SK-N-SH treated with all-trans-retinoic acid at 6 μM for 48 hours (cell line): ENCODE measurements around the gene OR4D10.

Experiments
- ATAC-seq: fragments of 200-7000 bp; cut with Tn5 transposase; 3 replicates; pipeline ENCODE4 v1.9.1; 2020; ENCODE audit warnings: mild to moderate bottlenecking, moderate library complexity
- CREB5 ChIP-seq: fragments of 250-450 bp; sonication (Bioruptor Pico); IDR thresholded peaks from 2 replicates; pipeline ENCODE4 v1.5.1; 2020; ENCODE audit warnings: low read depth, mild to moderate bottlenecking, moderate library complexity
- CSDC2 ChIP-seq: fragments of 250-450 bp; sonication (Bioruptor Pico); IDR thresholded peaks from 2 replicates; pipeline ENCODE4 v1.5.0; 2020; ENCODE audit warnings: mild to moderate bottlenecking, moderate library complexity
- GLIS3 ChIP-seq: fragments of 250-450 bp; sonication (Bioruptor Pico); IDR thresholded peaks from 2 replicates; pipeline ENCODE4 v1.5.0; 2020; ENCODE audit warnings: mild to moderate bottlenecking, moderate library complexity
- ISL1 ChIP-seq: fragments of 250-450 bp; sonication (Bioruptor Pico); IDR thresholded peaks from 2 replicates; pipeline ENCODE4 v2.1.2; 2022; ENCODE audit warnings: mild to moderate bottlenecking, moderate library complexity
- OSR1 ChIP-seq: fragments of 250-450 bp; sonication (Bioruptor Pico); IDR thresholded peaks from 2 replicates; pipeline ENCODE4 v1.8.0; 2022; ENCODE audit warnings: moderate library complexity, mild to moderate bottlenecking, inconsistent platforms
- PPARA ChIP-seq: fragments of 250-450 bp; sonication (Bioruptor Pico); IDR thresholded peaks from 2 replicates; pipeline ENCODE4 v1.5.0; 2020; ENCODE audit warnings: mild to moderate bottlenecking, borderline replicate concordance
- RARB ChIP-seq: fragments of 250-450 bp; sonication (Bioruptor Pico); IDR thresholded peaks from 2 replicates; pipeline ENCODE4 v1.8.0; 2021; ENCODE audit warnings: mild to moderate bottlenecking, moderate library complexity
- TCF4 ChIP-seq: fragments of 250-450 bp; sonication (Bioruptor Pico); IDR thresholded peaks from 2 replicates; pipeline ENCODE4 v1.8.0; 2021; ENCODE audit warnings: mild to moderate bottlenecking, moderate library complexity, borderline replicate concordance
- TOX ChIP-seq: fragments of 250-450 bp; sonication (Bioruptor Pico); IDR thresholded peaks from 2 replicates; pipeline ENCODE4 v1.8.0; 2021; ENCODE audit warnings: mild to moderate bottlenecking, moderate library complexity, borderline replicate concordance
- TSHZ2 ChIP-seq: fragments of 250-450 bp; sonication (Bioruptor Pico); IDR thresholded peaks from 2 replicates; pipeline ENCODE4 v1.5.0; 2020; ENCODE audit warnings: mild to moderate bottlenecking, moderate library complexity
- ZC3H10 ChIP-seq: fragments of 250-450 bp; sonication (Bioruptor Pico); IDR thresholded peaks from 2 replicates; pipeline ENCODE4 v1.5.1; 2021; ENCODE audit warnings: mild to moderate bottlenecking, moderate library complexity
- ZFP3 ChIP-seq: fragments of 250-450 bp; sonication (Bioruptor Pico); IDR thresholded peaks from 2 replicates; pipeline ENCODE4 v1.5.0; 2020; ENCODE audit warnings: mild to moderate bottlenecking, moderate library complexity
- ZNF565 ChIP-seq: fragments of 450-650 bp; formaldehyde crosslinking; conservative IDR thresholded peaks from 2 replicates; pipeline ENCODE4 v1.5.0; 2020; ENCODE audit warnings: low read depth, mild to moderate bottlenecking, moderate library complexity
- ZNF70 ChIP-seq: fragments of 450-650 bp; formaldehyde crosslinking; IDR thresholded peaks from 2 replicates; pipeline ENCODE4 v1.5.0; 2020; ENCODE audit warnings: mild to moderate bottlenecking, moderate library complexity
- ZNF8 ChIP-seq: fragments of 450-650 bp; formaldehyde crosslinking; IDR thresholded peaks from 2 replicates; pipeline ENCODE4 v1.5.0; 2020; ENCODE audit warnings: mild to moderate bottlenecking, moderate library complexity
- TF ChIP-seq, protein P1 (sequence below): fragments of 250-450 bp; sonication (Bioruptor Pico); IDR thresholded peaks from 2 replicates; pipeline ENCODE4 v1.8.0; 2020; ENCODE audit warnings: mild to moderate bottlenecking, moderate library complexity, borderline replicate concordance
- TF ChIP-seq, protein P2 (sequence below): fragments of 250-450 bp; sonication (Bioruptor Pico); IDR thresholded peaks from 2 replicates; pipeline ENCODE4 v1.8.0; 2021; ENCODE audit warnings: low read depth, mild to moderate bottlenecking, moderate library complexity, borderline replicate concordance

OR4D10 gene

DNA sequence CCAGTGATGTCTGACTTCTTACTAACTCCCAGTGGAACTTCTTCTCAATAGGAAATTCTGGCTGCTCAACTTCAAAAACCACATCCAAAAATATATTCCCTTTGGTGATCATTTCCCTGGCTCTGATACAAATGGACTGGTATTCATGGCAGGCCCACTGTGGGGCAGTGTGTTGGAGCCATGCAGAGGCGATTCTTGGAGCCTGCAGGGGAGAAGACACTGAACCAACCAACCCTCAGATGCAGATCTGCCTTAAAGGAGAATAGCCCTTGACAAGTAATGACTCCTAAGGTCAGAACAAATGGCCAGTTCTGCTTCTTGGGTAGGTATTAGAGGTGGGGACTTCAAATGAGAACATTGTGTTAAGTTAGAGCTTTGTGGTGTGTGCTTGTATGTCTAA lies 50.4 kb downstream of the OR4D10 start:
- ATAC-seq = no peak
- no peak for TF ChIP-seq TCF4
- TF ChIP-seq ZC3H10 (CRISPR knock-in tag) = no peak
- TF ChIP-seq CREB5 (CRISPR knock-in tag) = no peak
- no peak for TF ChIP-seq CSDC2 (CRISPR knock-in tag)
- TF ChIP-seq ISL1 (CRISPR knock-in tag) = no peak
- no peak for TF ChIP-seq ZNF8
- no peak for TF ChIP-seq RARB
- no peak for TF ChIP-seq ZNF565 (CRISPR knock-in tag)
- no peak for TF ChIP-seq TSHZ2 (CRISPR knock-in tag)
- TF ChIP-seq, protein P1, sequence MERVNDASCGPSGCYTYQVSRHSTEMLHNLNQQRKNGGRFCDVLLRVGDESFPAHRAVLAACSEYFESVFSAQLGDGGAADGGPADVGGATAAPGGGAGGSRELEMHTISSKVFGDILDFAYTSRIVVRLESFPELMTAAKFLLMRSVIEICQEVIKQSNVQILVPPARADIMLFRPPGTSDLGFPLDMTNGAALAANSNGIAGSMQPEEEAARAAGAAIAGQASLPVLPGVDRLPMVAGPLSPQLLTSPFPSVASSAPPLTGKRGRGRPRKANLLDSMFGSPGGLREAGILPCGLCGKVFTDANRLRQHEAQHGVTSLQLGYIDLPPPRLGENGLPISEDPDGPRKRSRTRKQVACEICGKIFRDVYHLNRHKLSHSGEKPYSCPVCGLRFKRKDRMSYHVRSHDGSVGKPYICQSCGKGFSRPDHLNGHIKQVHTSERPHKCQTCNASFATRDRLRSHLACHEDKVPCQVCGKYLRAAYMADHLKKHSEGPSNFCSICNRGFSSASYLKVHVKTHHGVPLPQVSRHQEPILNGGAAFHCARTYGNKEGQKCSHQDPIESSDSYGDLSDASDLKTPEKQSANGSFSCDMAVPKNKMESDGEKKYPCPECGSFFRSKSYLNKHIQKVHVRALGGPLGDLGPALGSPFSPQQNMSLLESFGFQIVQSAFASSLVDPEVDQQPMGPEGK (CRISPR knock-in tag) = no peak
- no peak for TF ChIP-seq GLIS3
- TF ChIP-seq, protein P2, sequence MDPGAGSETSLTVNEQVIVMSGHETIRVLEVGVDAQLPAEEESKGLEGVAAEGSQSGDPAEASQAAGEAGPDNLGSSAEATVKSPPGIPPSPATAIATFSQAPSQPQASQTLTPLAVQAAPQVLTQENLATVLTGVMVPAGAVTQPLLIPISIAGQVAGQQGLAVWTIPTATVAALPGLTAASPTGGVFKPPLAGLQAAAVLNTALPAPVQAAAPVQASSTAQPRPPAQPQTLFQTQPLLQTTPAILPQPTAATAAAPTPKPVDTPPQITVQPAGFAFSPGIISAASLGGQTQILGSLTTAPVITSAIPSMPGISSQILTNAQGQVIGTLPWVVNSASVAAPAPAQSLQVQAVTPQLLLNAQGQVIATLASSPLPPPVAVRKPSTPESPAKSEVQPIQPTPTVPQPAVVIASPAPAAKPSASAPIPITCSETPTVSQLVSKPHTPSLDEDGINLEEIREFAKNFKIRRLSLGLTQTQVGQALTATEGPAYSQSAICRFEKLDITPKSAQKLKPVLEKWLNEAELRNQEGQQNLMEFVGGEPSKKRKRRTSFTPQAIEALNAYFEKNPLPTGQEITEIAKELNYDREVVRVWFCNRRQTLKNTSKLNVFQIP (CRISPR knock-in tag) = no peak
- TF ChIP-seq ZNF70 (CRISPR knock-in tag) = no peak

DNA sequence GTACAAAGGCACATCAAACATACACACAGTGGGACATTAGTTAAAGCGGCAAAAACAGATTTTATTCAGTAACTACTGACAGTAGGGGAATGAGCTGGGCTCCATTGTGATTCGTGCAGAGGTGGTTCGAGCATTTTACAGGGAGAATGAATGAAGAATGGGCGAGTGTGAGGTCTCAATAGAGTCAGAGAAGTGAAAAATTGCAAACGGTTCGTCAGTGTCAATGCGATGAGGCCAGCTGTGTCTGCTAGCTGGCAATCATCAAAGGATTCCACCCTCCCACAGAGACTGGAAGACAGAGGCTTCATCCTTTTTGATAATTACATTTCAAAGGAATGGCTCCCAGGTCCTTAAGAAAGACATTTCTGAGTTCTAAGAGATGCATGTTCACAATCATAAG lies 55.6 kb downstream of the OR4D10 start:
- TF ChIP-seq ISL1 (CRISPR knock-in tag) = no peak
- no peak for TF ChIP-seq TSHZ2 (CRISPR knock-in tag)
- no peak for TF ChIP-seq TOX (CRISPR knock-in tag)
- TF ChIP-seq CREB5 (CRISPR knock-in tag) = no peak
- TF ChIP-seq OSR1 (CRISPR knock-in tag) = no peak
- TF ChIP-seq PPARA (CRISPR knock-in tag) = no peak
- no peak for TF ChIP-seq ZFP3 (CRISPR knock-in tag)
- no peak for TF ChIP-seq ZNF70 (CRISPR knock-in tag)
- no peak for TF ChIP-seq ZNF565 (CRISPR knock-in tag)
- no peak for ATAC-seq
